ENCODE data around the gene HELZ2.

Gene HELZ2

DNA sequence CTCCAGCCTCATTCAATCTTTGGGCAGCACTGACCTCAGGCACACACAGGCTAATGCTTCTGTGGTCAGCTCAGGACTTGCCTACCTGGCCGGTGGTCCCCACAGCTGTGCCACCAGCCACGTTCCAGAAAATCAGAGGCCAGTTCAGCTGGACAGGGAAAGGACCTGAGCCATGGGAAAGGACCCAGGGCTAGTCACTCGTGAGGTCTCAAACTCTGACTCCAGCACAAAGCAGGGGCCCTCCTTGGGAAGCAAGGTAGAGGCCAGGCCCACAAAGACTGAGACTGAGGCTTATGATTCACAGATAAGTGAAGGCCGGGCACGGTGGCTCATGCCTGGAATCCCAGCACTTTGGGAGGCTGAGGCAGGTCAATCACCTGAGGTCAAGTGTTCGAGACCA, 22.4 kb upstream of the HELZ2 start:
- no peak for DNase-seq

DNA sequence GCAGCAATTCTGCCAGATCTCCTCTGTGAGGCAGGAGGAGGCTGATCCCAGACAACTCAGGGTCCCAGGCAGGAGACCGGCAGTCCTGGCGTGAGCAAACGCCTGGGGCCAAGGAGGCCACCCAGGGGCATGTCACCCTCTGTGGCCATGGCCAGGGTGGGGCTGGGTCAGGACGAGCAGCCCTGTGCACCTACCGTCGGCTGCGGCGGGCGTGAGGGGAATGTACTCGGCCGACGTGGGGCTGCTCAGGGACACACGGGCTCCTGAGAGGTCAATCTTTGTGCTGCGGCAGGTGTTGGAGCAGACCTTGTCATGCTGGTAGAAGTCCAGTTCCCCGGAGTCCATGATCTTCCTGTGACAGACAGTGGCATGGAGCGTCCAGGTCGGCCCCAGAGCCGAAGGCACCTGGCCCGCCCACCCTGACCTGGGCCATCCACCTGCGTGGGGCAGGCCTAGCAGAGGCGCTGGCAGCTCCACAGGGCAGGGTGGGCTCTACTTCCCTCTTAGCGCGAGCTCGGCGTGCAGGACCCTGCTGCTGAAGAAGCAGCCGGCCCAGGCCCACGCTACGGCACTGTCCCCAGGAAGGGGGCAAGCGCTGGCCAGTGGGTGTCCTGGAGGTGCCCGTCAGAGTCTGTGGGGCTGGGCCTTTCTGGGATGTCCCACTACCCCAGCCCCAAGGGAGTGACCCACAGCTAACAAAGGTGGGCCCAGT, 21.5 kb upstream of the HELZ2 start:
- DNase-seq: no peak

DNA sequence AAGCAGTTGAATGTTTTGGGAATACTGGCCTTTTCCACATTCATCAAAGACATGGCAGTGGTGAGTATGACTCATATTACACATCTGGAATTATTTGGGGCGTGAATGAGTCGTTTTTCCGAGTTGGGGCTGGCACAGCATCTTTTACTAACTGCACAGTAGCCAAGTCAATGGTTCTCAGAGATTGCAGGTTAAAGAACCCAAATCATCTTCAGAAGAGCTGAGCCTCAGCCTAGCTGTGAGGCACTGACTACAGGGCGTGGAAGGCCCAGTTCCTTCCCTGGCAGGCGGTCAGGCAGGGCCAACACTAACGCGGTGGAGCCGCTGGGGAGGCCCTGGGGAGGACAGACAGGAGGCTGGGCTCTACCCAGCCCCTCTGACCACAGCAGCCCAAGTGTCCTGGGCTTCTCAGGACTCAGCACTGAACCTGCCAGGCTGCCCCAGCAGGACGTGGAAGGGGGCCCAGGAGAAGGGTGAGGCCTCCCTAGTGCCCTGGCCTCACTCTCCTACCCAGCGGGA, 20.1 kb upstream of the HELZ2 start:
- DNase-seq: no peak

DNA sequence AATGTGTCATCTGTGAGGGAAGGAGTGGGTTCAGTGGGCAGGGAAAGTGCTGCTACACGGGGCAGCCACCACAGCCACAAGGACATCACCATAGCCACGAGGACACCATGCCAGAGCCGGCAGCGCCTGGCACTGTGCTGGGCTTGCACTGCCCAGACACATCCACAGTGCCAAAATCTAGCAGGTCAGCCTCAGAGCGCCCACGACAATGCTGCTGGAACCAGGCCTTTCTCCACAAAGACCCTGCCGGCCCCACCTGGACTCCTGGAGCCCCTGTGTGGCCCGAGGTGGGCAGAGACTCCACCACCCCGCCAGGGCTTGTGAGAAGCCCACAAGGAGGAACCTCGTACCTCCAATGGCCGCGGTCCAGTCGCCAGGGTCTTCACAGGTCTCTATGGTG, 18.6 kb upstream of the HELZ2 start:
- no peak for DNase-seq

DNA sequence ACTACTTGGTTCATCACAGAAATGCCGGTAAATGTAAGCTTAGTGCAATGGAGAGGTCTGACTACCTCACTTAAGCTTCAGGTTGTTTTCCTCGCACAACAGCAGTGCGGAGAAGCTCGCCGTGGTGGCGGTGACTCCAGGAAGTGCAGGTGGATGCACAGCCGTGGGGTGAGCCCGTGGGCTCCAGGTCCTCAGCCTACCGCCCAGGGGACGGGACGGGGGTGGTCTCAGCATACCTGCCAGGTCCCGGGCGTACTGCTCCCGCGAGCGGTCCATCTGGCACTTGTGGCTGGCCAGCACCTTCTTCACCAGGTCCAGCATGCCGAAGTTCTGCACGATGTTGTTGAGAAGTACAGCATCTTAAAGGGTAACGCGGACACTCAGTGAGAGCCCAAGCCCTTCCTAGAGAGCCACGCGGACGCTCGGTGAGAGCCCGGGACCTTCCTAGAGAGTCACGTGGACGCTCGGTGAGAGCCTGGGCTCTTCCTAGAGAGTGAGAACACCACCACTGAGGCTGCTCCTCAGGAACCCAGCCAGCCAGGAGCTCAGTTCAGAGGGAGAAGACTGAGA, 17.8 kb upstream of the HELZ2 start:
- no peak for DNase-seq

DNA sequence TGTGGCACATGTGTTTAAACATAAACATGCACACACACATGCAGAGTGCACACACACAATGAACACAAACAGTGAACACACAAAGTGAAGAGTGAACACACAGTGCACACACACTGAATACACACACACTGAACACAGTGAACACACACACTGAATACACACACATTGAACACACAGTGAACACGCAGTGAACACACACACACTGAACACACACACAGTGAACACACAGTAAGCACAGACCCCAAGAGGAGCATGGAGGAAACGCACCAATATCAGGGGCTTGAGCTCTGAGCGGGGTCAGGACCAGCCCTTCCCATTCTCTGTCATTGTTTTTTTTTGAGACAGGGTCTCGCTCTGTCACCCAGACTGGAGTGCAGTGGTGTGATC, 17.1 kb upstream of the HELZ2 start:
- no peak for DNase-seq

DNA sequence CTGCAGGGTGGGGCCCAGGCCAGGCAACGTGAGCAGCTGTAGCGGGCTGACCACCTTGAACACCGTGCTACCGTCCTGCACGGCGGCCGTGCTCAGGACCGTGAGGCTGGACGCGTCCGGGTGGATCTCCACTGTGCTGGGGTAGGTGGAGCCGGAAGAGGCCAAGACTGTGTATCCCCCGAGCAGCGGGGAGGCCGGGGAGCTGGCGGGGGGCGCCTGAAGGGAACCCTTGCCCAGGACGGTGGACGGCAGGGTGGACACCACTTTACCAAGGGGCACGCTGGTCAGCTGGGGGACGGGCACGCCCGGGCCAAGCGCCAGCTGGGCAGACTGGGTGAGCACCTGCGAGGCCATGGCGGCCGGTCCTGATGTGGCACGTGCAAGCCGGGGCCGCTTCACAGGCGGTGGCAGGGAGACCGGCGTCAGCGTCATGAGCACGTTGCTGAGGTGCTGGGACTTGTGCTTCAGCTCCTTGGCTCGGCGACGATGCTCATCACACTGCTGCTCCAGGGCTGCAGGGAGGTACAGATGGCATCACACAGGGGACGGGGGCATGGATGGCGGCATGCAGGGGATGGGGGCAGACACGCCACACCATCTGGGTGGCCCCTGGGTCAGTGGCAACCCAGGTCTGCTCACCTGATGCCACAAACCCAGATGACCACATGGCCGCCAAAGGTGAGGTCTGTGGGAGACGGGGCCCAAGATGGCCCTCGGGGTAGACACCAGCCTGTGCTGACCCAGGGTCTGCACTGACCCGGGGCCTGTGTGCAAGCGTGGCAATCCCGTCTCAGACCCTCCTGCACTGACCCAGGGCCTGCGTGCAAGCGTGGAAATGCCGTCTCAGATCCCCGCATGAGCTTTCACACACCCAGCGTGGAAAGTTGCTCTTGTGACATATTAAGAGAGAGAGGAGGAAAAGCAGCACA, 16.4 kb upstream of the HELZ2 start:
- DNase-seq: no peak

DNA sequence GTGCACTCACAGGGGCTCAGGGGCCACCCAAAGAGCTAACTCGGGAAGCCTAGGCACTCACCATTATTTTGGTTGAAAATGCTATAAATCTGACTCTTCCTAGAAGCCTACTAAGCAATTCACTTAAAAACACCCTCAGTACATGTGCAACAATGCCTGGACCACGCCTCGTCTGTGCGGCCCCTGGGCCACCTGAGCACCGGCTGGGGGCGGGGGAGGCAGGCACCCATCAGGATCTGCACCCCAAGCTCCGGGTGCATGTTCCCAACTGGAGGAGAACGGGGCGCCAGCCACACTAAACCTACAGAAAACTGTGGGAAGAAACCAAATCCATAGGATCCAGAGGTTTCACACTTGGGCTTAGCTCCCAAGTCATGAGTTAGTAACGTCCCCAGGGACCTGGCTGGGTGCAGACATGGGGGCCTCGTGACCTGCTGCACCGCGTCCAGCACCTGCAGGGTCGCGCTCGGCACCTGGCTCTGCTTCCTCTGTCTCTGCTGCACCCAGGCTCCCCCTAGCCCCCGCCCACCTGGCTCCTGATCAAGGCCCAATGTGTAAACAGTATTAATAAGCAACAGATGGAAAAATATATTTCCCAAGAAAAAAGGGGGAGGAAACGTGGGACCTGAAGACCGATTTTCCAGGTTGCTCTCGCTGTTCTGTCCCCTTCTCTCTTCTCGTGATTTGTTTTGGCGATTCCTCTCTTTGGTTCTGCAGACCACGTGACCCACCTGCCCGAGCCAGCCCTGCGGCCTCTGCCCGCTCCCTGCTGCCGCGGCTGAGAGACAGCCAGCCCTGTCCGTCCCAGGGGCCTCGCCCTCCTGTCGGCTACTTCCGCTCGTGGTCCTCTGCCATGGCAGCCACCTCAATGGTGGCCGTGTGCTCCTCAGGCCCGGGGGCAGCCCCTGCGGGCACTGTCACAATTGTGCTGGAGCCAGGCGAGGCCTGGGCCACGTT, 15.5 kb upstream of the HELZ2 start:
- no peak for DNase-seq

DNA sequence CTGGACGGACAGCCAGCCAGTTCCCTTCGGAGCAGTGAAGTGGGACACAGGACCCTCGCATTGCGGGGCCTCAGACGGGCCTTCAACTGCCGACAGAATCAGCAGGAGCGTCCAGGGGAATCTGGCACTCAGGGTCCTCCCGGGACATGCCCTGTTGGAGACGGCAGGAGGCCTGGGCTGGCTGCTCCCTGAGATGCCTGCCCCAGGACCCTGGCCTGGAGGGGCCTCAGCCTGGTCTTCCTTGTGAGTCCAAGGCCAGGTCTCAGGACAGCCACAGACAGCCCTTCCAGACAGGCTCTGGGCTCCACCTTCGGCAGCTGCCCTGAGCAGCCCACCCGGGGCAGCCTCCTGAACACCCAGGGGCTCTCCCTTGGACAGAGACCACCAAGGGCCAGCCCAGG, 14.6 kb upstream of the HELZ2 start:
- no peak for DNase-seq

DNA sequence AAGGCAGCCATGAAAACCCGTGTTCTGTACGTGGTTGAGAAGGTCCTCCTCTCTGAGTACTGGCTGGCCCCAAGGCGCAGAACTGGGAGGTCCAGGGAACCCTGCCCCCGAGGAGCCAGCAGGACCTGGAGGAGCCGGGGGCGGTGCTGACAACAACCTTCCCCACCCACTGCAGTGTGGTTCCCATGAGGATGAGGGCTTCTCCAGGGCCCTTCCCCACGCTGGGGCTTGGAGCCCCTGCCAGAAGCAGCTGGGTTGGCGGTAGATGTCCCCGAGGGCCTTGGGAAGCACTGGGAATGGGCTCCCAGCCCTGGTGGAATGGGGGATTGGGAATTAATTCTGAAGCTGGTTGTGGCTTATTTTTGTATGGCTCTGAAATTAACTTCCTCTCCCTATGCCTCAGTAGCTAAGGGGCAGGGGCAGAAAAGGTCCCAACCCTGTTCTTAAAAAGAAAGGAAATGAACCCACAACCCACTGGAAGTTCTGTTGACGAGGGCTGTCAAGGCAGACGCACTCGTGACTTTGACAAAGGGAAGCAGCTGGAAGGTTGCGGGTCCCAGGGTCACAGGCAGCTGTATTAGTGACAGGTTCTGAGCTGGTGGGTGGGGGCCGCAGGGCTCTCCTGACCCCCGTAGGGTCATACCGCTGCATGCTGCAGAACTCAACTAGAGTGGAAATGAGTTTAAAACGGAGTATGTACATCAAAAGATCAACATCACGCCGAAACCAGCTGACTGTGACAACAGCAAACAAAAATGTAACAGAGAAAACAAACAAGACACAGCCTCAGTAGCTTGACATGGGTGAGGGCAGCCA, 13.9 kb upstream of the HELZ2 start:
- no peak for DNase-seq

DNA sequence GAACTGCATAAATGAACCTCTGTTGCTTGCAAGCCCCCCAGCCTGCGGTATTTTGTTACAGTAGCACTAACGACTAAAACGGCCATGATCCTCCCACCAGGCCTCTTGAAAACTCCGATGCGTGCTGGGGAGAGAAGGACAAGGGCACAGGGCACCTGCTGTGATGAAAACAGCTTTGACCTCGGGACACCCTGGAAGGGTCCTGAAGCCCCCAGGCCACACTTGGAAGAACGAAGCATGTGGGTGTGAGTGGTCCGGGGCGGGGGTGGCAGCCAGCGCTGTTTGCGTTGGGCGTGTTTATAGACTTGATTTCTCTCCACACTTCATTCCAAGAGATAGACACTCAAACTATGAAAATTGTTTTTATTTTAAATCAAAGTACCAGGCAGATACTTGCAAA, 13.2 kb upstream of the HELZ2 start:
- no peak for DNase-seq

DNA sequence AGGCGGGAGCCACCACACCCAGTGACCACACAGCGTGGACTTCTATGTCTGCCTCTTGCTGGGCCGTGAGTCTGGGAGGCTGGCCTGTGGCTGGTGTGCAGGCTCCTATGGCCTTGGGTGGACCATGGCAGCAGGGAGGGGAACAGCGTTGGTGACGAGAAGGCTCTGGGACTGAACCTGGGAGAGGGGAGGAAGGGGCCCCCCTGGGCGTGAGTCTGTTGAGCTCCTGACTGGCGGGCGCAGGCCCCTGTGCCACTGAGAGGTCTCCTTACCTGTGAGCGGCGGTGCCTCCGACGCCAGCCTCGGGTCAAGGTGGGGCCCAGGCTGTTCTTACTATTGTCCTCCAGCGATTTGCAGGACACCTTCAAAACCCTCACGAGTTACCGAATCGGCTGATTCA, 12.8 kb upstream of the HELZ2 start:
- no peak for DNase-seq

DNA sequence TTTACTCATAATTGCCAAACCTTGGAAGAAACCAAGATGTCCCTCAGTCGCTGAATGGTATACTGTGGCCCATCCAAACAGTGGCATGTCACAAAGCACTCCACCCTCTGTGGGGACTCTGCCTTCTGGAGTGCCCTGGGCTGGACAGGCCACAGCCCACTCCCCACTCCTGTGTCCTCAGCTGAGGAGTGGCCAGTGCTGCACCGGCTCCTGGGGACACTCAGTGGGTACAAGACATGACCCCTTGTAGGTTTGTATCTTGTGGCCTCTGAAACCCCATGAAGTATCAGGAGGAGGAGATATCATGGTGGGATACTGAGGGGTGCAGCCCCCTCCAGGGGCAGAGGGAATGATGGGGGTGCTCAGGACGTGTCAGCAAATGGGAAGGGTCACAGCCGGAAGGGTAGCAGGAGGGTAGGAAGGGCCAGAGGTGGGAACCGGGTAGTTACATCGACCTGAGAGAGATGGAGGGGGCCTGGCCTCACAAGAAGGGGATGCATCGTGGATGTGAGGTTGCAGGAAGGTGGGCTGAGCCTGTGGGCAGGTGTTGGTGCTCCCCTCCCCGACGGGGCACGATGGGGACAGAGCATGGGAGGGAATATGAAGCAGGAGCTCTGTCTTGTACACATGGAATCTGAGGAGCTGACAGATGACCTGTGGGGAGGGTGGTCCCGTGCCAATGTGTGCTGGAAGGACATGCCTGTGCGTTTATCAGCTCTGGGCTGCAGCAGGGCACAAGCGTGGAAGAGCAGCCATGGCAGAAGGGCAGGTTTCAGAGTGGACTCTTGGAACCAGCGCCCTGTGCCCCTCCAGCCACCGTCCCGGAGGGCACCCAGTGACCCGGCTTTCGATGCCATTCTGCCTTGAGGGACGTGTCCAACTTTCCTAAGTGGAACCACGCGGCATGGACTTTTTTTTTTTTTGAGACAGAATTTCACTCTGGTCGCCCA, 11.9 kb upstream of the HELZ2 start:
- no peak for DNase-seq

DNA sequence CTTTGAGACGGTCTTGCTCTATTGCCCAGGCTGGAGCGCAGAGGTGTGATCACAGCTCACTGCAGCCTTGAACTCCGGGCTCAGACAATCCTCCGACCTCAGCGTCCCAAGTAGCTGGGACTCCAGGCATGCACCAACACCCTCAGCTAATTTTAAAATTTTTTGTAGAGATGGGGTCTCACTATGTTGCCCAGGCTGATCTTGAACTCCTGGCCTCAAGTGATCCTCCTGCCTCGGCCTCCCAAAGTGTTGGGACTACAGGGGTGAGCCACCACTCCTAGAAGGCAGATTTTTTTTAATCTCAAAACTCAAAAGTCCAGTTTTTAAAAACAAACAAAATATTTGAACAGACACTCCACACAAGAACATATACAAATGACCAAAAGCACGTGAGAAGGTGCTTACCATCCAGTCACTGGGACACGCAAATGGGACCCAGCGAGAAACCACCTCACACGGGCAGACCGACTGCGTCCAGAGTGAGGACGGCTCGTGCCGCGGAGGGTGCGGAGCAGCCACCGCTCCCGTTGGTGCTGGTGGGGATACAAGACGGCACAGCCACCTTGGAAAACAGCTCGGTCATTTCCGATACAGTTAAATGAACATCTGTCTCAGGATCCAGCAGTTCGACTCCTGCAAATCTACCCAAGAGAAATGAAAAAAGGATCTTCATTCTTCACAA, 8.5 kb upstream of the HELZ2 start:
- DNase-seq: no peak

DNA sequence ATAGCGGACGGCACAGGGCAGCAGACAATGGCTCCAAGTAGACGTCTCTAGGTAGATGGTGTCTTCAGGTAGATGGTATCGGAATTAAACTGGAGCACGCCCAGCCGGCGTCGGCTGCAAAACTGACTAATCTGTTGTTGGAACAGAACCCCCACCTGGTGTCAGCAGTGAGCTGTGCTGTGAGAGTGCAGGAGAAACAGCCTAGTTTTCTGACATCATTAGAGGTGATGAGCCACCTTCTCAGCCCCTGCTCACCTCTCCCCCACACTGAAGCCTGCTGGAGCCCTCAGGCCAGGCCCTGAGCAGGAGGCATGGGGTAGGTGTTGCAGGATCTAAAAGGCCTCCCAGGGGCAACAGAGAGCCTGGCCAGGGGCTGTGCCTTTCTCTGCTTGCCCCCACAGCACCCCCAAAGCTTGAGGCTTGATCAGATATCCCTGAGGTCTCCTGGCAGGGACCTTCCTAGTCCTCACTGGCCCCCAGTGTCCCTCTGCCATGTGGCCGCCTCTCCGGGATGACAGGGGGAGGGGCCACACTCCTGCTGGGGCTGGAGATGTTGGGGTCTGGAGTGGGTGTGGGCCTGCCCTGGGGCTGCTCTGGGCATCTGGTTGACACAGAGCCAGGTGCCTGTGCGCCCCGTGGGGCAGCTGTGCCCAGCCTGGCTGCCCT, 6.9 kb upstream of the HELZ2 start:
- DNase-seq: no peak

DNA sequence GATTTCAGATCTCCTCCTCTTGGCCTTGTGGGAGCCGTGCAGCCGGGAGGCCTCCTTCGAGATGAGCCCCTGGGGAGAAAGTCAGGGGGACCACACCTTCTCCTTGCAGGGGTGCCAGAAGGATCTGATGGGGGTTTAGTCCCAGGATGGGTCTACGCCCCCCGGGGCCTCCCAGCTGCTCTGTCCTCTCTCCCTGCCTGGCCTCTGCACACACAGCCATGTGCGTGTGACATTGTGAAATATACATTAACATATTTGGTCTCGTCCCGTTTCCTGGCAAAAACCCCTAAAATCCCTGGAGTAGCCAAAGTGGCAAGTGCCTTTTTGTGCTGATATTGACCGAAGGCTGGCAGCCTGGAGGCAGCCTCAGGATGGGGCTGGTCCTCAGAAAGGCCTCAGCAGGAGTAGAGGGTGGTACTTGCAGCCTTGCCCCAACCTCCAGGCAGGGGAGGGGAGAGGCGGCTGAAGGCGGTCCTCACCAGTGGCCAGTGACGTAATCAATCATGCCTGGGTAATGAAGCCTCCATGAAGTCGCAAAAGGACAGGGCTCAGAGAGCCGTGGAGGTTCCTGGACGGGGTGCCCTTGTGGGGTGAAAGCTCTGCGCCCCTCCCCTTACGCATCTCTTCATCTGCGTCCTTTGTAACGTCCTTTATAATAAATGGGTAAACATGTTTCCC, 5.1 kb upstream of the HELZ2 start:
- DNase-seq: no peak

DNA sequence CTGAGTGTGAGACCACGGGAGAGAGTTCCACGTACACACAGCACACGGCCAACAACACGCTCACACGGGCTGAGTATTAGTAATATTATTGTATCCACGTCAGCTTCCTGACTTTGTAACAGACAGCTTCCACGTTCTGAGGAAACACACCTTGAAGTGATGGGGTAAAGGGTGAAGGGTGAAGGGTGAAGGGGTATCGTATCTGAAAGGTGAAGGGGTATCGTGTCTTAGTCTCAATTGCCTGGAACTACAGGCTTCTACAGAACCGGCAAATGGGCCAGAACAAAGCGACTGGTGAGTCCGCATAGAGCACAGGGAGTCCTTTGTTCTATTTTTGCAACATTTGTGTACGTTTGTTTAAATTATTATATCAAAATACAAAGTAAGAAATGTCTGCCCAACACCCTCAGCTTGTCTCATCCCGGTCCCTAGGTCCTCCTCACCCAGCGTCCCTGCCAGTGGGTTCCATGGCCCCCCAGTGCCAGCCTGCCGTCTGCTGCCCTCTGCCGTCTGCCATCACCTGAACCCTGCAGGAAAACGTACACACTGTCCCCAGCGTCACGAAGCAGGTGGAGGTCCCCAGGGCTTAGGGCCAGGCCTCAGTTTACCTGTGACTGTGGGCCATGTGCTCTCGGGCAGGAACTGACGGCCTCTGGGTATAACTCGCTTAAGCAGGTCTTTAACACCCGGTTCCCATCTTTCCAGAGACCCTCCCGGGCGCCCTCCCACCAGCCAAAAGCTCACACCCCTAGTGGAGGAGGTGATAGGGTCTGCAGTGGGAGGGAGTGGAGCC, 4.4 kb upstream of the HELZ2 start:
- no peak for DNase-seq
